ENCODE data around the gene OSBPL9.

GRCh38 chr1:51584021-51584420, 32.9 kb upstream of the OSBPL9 start:
- no peak for TF ChIP-seq EZH2 (IDR thresholded peaks at IDR 0.05; ENCODE audit: borderline replicate concordance, low read length)
- no peak for TF ChIP-seq CTCF (IDR thresholded peaks at IDR 0.05; ENCODE audit: low read length)

Measured in OCI-LY1 (cell line).